ENCODE results near the gene PROZ.

The PROZ gene

GRCh38 chr13:113124211-113124970, 34.1 kb upstream of the PROZ start:
- H3K27ac Mint-ChIP-seq = no peak overlapping the region
- H3K9me3 Mint-ChIP-seq = no peaks in the 10 kb centered on the region
- no peak overlapping the region for H3K4me3 Mint-ChIP-seq
- peaks cover 2% of the 10 kb centered on the region for H3K4me1 Mint-ChIP-seq (ENCODE audit: low read depth)
- H3K36me3 Mint-ChIP-seq (ENCODE audit: low read depth) = no peaks in the 10 kb centered on the region
- no peak for DNase-seq (ENCODE audit: low spot score)
- H3K27me3 Mint-ChIP-seq (ENCODE audit: low read depth) = peaks cover 21% of the 10 kb centered on the region

DNA sequence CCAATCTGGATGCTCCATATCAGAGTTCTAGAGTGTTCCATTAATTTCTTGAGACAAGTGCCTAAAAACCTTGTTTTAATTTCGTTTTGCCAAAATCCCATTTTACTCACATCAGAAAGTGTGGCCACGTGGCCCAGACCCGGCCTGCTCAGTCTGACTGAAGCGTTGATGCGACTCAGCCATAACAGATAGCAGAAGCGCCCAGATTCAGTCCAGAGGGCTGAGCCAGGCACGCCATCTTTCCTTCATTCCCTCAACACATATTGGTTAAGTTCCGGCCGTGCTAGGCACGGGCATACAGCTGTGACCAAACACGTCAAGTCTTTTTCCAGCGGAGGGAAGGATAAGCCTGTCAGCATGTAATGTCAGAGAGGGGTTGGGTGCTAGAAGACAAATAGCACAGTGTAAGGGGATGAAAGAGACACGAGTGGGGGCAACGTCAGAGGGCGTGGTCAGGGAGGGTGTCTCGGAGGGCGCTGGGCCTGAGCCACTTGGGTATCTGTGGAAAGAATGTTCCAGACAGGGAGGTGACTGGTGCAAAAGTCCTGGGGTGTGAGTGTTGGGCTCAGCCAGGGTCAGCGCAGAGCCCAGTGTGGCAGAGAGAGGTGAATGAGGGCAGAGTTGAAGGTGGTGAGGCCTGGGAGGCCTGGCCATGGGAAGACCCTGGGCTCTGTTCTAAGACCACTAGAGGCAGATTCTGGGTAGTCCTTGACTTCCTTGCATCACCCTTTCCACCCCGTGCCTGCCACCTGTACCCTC, 32.8 kb upstream of the PROZ start:
- Mint-ChIP-seq H3K4me3 (no peak overlapping the region), H3K36me3 (ENCODE audit: low read depth) (no peaks in the 10 kb centered on the region), H3K9me3 (no peaks in the 10 kb centered on the region), H3K27me3 (ENCODE audit: low read depth) (peaks cover 24% of the 10 kb centered on the region), H3K4me1 (ENCODE audit: low read depth) (peaks cover 2% of the 10 kb centered on the region), H3K27ac (no peak overlapping the region)
- no peak for DNase-seq (ENCODE audit: low spot score)

DNA sequence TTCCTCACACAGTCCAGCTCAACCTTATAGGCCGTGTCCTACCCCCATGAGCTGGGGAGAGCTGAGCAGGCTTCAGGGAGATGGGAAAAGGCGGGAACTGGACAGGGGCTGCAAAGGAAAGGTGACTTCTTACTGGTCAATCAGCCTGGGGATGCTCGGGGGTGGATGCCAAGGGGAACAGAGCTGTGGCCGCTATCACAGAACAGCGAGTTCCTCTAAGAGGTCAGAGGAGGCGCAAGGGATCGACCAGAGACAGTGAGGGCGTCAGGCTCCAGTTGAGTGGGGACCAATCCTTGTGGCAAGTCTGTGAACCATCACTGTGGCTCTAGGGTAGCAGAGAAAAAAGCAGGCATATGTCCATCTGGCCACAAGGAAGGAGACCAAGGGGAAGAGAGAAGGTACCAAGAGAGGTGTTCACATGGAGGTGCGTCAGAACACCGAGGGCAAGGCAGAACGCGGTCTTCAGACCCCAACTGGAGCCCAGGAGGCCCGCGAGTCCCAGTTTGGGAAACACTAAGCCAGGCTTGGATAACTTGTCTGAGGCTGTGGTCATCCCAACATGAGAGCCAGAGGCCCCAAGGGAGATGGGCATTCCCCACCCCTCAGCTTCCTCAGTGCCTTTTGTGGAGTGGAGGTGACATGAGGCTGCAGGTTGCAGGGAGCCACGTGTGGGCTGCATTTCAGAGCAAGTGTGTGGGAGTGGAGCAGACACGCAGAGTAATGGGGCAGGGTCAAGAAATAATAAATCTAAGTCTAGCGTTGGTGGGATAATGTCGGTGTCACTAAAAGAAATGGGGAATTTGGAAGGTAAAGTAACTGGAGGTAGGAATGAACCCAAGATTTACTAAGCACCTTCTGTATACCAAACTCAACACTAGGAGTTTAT, 31.9 kb upstream of the PROZ start:
- DNase-seq (ENCODE audit: low spot score) = no peak
- no peak overlapping the region for H3K27ac Mint-ChIP-seq
- peaks cover 2% of the 10 kb centered on the region for H3K4me1 Mint-ChIP-seq (ENCODE audit: low read depth)
- H3K9me3 Mint-ChIP-seq = no peaks in the 10 kb centered on the region
- H3K4me3 Mint-ChIP-seq = no peak overlapping the region
- peaks cover 32% of the 10 kb centered on the region for H3K27me3 Mint-ChIP-seq (ENCODE audit: low read depth)
- H3K36me3 Mint-ChIP-seq (ENCODE audit: low read depth) = no peaks in the 10 kb centered on the region

- no peak overlapping the region for H3K4me3 Mint-ChIP-seq
- peaks cover 2% of the 10 kb centered on the region for H3K4me1 Mint-ChIP-seq (ENCODE audit: low read depth)
- H3K27ac Mint-ChIP-seq = no peak overlapping the region
- H3K36me3 Mint-ChIP-seq (ENCODE audit: low read depth) = no peaks in the 10 kb centered on the region
- H3K27me3 Mint-ChIP-seq (ENCODE audit: low read depth) = peaks cover 51% of the 10 kb centered on the region
- no peak for DNase-seq (ENCODE audit: low spot score)
- no peaks in the 10 kb centered on the region for H3K9me3 Mint-ChIP-seq
Observed at GRCh38 chr13:113129480-113129879, 29.0 kb upstream of the PROZ start.

DNA sequence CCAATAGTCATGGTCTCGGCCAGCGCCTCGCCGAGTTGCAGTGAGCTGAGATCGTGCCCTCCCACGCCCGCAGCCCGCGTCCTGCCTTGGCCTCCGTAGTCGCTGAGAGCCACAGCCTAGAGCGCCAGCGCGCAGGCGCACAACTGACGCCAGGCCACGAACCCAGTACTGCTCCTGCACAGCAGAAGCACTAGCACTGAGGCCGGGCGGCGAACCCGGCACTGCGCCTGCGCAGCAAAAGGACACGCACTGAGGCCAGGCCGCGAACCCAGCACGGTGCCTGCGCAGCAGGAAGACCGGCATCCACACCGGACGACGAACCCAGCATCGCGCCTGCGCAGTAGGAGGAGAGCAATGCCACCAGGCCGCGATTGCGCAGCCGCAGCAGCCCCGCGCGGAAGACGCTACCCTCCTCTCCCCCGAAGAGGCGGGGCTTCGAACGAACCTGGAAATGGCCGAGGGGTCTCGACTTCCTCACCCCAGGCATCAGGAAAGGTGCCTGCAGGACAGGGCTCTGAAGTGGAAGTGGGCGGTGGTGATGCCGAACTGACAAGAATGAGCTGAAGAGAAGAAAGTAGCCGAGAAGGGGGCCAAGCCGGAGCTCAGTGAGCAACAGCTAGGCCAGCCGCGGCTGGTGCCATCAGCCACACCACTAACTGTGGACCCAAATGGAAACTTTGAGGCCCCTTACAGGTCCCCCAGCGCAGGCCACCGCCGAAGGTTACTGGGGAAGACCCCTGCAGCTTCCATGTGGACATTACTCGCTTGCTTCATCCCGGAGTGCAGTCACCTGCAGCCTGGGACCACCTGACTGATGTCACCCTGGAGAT, 28.3 kb upstream of the PROZ start:
- Mint-ChIP-seq H3K4me3 (peak overlapping the region; percentile 15), H3K9me3 (no peaks in the 10 kb centered on the region), H3K27me3 (ENCODE audit: low read depth) (peaks cover 52% of the 10 kb centered on the region), H3K4me1 (ENCODE audit: low read depth) (peaks cover 2% of the 10 kb centered on the region), H3K36me3 (ENCODE audit: low read depth) (no peaks in the 10 kb centered on the region), H3K27ac (no peak overlapping the region)
- no peak for DNase-seq (ENCODE audit: low spot score)

- Mint-ChIP-seq H3K27me3 (ENCODE audit: low read depth) (peaks cover 42% of the 10 kb centered on the region), H3K36me3 (ENCODE audit: low read depth) (no peaks in the 10 kb centered on the region), H3K4me1 (ENCODE audit: low read depth) (no peaks in the 10 kb centered on the region), H3K9me3 (no peaks in the 10 kb centered on the region), H3K27ac (no peak overlapping the region), H3K4me3 (no peak overlapping the region)
- no peak for DNase-seq (ENCODE audit: low spot score)
Observed at GRCh38 chr13:113135281-113135760, 23.1 kb upstream of the PROZ start.

DNA sequence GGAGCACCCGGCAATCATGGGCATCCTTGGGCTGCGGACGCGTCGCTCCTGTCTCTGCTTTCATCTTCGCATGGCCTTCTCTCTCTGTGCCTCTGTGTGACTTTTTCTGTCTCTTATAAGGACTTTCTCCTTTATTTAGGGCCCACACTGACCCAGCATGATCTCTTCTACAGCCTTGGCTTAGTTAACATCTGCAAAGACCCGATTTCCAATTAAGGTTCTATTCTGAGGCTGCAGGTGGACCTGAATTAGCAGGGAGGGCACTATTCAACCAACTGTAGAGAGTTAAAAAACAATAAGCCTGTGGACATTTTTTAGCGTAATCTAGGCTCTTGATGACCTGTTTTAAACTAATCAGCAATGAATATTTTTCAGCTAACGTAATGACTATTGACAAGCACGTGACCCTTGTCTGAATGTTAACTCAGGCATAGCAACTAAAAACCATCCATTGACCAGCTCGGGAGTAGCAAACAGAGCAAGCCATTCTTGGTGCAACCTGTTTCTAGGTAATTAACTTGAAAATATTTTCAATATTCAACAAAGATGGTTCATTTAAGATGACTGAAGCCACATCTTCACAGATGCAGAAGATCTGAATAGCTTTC, 20.7 kb upstream of the PROZ start:
- Mint-ChIP-seq H3K9me3 (no peaks in the 10 kb centered on the region), H3K4me3 (no peak overlapping the region), H3K36me3 (ENCODE audit: low read depth) (no peaks in the 10 kb centered on the region), H3K27me3 (ENCODE audit: low read depth) (peaks cover 23% of the 10 kb centered on the region), H3K27ac (no peak overlapping the region), H3K4me1 (ENCODE audit: low read depth) (no peaks in the 10 kb centered on the region)
- no peak for DNase-seq (ENCODE audit: low spot score)

- H3K36me3 Mint-ChIP-seq (ENCODE audit: low read depth) = no peaks in the 10 kb centered on the region
- H3K4me1 Mint-ChIP-seq (ENCODE audit: low read depth) = no peaks in the 10 kb centered on the region
- no peak overlapping the region for H3K4me3 Mint-ChIP-seq
- H3K9me3 Mint-ChIP-seq = no peaks in the 10 kb centered on the region
- H3K27me3 Mint-ChIP-seq (ENCODE audit: low read depth) = peaks cover 17% of the 10 kb centered on the region
- DNase-seq (ENCODE audit: low spot score) = no peak
- H3K27ac Mint-ChIP-seq = no peak overlapping the region
Observed at GRCh38 chr13:113138792-113139551, 19.5 kb upstream of the PROZ start.

DNA sequence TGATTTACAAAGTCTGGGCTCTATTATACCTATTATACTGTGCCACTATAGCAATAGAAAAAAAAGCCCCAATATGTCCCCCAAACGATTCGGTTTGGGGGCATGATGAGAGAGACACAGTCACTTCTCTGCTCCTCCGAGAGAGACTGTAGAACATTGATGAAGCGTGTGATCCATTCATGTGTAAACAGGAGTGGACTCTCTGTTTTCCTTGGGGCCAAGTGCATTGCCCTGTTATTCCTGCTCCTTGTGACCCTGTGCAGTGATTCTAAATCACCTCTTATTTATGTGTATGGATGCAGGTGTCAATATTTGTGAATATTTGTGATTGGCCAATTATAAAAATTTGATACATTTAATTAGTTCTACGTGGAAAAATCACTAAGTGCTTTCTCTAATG, 18.9 kb upstream of the PROZ start:
- Mint-ChIP-seq H3K27me3 (ENCODE audit: low read depth) (peaks cover 12% of the 10 kb centered on the region), H3K27ac (no peak overlapping the region), H3K9me3 (no peaks in the 10 kb centered on the region), H3K4me1 (ENCODE audit: low read depth) (no peaks in the 10 kb centered on the region), H3K36me3 (ENCODE audit: low read depth) (no peaks in the 10 kb centered on the region), H3K4me3 (no peak overlapping the region)
- DNase-seq (ENCODE audit: low spot score) = no peak

- H3K4me1 Mint-ChIP-seq (ENCODE audit: low read depth) = no peaks in the 10 kb centered on the region
- no peaks in the 10 kb centered on the region for H3K36me3 Mint-ChIP-seq (ENCODE audit: low read depth)
- peaks cover 10% of the 10 kb centered on the region for H3K27me3 Mint-ChIP-seq (ENCODE audit: low read depth)
- H3K4me3 Mint-ChIP-seq = no peak overlapping the region
- no peak for DNase-seq (ENCODE audit: low spot score)
- no peaks in the 10 kb centered on the region for H3K9me3 Mint-ChIP-seq
- H3K27ac Mint-ChIP-seq = no peak overlapping the region
Observed at GRCh38 chr13:113140677-113141600, 17.5 kb upstream of the PROZ start.

DNA sequence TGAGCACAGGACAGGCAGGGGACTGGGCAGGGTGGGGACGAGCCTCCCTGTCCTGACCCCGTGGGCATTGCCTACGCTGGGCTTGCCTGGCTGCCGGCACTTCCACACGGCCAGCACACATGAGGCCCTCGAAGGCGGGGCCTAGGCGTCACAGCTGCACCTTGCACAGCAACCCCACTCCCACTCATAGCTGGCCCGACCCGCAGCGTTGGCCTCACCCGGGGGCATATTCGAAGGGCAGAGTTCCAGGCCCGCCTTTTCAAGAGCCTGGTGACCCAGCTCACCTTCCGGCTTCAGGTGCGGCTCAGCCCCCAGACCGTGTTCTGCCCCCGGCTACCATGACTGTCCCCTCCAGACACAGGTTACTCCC, 16.9 kb upstream of the PROZ start:
- Mint-ChIP-seq H3K36me3 (ENCODE audit: low read depth) (no peaks in the 10 kb centered on the region), H3K27me3 (ENCODE audit: low read depth) (peaks cover 8% of the 10 kb centered on the region), H3K4me1 (ENCODE audit: low read depth) (no peaks in the 10 kb centered on the region), H3K27ac (no peak overlapping the region), H3K4me3 (no peak overlapping the region), H3K9me3 (no peaks in the 10 kb centered on the region)
- DNase-seq (ENCODE audit: low spot score) = no peak

- no peak for DNase-seq (ENCODE audit: low spot score)
- Mint-ChIP-seq H3K27ac (no peak overlapping the region), H3K36me3 (ENCODE audit: low read depth) (no peaks in the 10 kb centered on the region), H3K4me3 (no peak overlapping the region), H3K4me1 (ENCODE audit: low read depth) (no peaks in the 10 kb centered on the region), H3K27me3 (ENCODE audit: low read depth) (peaks cover 5% of the 10 kb centered on the region), H3K9me3 (no peaks in the 10 kb centered on the region)
Observed at GRCh38 chr13:113142876-113143275, 15.6 kb upstream of the PROZ start.
